ENCODE data around the gene TRIO. TPM values are rescaled to one million over a fixed set of nuclear protein-coding genes. Genes with fewer than 3 reads are reported as not detected.

TRIO gene
- total RNA-seq, 1 donor from 2014 or later: 145 TPM

DNA sequence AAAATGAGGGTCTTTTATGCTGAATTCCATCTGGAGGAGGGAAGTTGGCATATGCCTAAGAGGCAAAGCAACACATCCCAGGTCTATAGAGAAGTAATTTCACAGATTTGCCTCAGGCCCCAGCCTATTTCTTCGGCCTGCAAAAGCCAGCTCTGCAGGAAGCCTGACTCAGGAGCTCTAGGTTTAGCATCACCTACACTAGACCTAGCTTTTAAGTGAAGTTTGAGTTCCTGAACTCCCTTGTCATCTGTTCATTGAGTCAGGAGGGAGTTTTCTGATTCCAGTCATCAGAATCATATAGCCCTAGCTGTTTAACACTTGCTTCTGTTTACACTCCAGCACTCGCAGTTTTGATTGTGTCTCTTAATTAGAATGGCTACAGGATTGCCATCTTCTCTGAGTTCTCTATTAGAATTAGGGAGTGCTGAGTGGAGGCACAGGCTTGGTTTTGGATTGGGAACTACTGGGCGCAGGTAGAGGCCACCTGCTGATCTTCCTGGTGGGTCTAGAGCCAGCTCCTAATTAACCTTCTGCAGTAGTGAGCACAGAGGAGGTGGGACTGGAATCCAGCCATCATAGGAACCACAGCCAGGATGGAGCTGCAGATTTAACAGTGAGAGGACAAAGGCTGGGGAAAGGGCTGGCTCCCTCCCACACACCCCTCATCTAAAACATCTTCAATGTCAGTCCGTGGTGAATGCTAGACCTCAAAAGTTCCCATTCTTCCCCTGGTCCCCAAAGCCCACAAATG is 179.5 kb downstream of the TRIO start:
- no peak for DNase-seq (ENCODE audit: low spot score)

DNA sequence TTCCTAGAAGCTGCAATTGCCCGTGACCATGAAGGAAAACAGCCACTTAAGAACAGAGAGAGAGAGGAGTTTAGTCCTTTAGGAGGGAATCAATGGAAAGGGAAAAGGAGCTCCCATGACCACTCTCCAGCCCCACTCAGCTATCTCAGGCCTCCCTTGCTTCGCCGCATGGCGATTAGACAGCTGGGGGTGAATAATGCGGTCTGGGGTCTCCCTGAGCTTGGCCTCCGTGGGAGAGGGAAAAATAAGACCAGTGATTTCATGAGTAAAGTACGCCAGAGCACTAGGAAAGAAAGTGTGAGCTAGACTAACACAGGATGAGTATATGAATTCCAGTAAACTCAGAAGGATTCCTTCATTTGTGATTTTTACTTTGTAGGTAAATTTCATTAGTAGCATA is 180.3 kb downstream of the TRIO start:
- no peak for DNase-seq (ENCODE audit: low spot score)

DNA sequence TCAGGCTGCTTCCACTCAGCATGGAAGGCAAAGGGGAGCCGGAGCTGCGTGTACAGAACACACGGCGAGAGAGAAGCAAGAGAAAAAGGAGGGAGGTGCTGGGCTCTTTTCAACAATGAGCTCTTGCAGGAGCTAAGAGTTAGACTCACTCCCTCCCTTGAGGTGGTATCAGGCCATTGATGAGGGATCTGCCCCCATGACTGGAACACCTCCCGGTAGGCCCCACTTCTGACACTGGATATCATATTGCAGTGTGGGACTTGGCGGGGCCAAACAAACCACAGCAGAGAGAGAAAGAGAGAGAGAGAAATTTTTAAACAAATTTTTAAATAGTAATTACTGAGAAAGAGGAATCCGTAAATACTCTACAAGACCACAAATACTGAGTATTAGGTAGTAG is 182.2 kb downstream of the TRIO start:
- DNase-seq (ENCODE audit: low spot score): no peak

DNA sequence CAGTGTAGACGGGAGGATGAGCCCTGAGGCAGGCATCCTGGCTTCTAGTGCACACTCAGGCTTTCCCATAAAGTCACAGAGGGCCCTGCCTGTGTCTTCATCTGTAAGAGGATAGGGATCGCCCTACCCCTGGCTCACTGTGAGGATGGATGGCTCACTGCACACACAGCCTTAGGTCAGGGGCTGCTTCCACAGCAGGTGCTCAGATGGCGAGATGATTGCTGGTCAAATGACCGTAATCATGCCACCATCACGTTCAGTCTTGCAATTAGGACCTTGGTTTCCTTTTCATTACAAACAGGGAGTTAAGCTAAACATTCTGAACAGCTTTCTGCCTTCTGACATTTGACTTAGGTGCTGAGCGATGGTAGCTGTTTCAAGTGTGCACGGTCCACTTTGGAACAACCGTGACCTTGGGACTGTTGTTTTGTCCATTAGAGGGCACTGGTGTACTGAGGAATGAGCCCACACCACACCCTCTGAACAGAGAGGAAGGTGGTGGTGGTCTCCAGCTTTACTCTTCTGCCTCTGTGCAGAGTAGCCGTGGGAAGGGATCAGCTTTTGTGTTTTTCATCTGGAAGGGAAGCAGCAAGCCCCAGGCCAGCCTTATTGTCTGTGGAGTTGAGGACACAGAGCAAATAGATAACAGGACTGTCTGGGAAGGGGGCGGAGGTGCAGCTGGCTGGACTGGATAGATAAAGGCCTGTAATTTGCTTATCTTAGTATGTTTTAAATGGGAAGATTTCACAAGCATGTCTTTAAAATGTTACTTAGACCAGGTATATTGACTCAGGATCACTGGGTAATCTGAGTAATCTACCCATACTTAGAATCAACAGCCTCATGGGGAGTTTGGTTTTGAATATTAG is 183.1 kb downstream of the TRIO start:
- DNase-seq (ENCODE audit: low spot score): no peak

DNA sequence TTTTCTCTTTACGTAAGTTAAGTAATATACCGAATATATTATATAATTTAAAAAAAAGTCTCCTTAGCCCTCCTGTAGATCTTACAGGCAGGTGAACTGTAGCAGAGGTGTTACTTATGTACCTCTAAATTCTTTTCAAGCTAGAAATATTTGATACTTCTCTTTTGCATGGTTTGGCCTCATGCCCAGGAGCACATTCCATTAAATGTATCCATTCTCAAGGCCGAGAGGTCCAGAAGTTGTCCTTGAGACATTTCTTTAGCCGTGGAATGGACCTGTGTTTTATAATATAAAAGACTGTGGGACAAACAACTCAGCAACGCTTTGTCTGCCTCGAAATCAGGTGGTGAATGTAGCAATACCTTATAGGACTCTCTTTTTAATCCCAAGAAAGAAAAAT is 184.5 kb downstream of the TRIO start:
- no peak for DNase-seq (ENCODE audit: low spot score)

DNA sequence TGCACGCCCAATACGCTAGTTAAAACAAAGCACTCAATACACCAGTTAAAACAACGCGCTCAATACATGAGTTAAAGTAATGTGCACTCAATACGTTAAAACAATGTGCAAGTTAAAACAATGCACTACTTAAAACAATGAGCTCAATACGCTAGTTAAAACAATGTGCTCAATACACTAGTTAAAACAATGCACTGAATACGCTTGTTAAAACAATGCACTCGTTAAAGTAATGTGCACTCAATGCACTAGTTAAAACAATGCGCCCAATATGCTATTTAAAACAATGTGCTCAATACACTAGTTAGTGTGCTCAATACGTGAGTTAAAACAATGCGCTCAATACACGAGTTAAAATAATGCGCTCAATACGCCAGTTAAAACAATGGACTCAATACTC is 185.0 kb downstream of the TRIO start:
- no peak for DNase-seq (ENCODE audit: low spot score)

DNA sequence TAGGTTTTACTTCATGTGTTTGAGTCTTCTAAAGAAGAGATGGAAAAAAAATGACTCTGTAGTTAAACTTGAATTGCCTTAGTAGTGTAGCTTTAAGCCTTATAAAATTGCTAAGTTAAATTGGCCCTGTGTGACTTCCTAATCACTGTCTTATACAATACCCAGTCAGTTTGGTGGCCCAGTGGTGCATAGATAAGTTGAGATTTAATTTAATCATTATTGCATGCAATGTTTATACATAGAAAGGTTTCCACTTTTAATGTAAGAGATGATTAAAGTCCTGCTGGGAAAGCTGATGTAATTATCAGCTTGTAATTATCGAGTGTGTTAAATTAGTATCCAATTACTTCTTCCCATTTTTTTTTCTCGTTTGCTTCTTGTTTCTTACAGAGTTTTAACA is 187.1 kb downstream of the TRIO start:
- no peak for DNase-seq (ENCODE audit: low spot score)

DNA sequence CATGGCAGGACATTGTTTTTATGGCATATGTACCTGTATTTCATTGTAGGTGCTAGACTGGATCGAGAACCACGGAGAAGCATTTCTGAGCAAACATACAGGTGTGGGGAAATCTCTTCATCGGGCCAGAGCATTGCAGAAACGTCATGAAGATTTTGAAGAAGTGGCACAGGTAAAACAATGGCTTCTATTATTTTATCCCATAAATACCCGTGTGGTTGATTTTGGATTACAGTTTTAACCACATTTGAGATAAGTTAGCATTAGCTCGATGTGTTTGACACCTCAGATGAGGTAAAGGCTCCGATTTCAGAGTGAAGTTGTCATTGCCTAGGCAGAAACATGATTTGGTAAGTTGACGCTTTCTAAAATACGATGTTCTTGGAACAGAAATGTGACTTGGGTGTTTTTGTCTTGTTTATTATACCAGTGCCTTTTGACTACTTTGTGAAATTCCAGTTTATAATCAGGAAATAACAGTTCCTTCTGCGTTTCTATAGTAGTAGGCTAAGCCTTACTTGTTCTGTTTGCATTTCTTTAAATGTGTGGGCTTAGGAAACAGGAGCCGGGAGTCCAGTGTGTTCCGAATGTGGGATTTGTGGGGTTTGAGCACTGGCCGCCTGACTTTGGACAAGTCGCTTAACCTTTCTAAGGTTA is 187.7 kb downstream of the TRIO start:
- no peak for DNase-seq (ENCODE audit: low spot score)

DNA sequence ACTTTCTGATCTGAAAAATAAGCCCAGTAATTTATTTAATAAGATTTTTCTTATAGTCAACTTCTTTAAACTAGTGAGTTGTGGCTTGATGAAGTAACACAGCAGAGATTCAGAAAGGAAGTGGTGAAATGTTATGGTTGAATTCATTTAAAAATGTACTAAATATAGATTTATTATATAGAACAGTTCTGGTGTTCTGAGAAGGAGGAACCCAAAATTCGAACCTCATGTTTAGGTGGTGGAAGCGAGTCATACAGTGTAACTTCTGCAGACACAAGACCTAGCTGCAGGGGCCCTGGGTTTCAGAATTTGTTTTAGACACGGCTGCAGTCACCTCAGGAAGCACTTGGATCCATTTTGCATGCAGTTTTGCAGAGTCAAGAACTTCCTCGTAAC is 188.2 kb downstream of the TRIO start:
- DNase-seq (ENCODE audit: low spot score): no peak

DNA sequence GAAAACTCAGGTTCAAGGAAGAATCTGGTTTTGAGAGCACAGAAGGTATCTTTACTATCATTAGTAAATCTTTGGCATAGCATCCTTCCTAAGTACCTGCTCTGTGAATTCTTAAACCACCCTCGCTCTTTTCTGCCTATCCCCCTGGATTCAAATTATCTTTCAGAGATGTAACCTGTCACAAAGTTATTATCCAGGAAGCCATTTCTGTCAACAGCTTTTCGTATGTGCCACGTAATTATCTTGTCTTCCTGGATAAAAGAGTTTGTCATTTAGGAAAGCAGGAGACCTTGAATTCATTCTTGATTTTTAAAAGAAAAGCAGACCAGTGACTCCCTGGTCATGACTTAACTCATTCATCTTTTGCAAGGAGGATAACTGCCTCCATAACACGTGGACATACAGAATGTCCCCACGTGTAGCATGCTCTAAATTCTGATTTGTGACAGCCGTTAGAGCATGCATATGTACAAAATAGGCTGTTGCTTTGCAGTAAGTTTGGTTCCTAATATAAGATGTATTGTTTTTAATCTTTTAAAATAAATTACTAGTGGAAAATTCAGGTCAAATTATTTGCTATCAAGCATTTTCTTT is 189.0 kb downstream of the TRIO start:
- DNase-seq (ENCODE audit: low spot score): no peak

DNA sequence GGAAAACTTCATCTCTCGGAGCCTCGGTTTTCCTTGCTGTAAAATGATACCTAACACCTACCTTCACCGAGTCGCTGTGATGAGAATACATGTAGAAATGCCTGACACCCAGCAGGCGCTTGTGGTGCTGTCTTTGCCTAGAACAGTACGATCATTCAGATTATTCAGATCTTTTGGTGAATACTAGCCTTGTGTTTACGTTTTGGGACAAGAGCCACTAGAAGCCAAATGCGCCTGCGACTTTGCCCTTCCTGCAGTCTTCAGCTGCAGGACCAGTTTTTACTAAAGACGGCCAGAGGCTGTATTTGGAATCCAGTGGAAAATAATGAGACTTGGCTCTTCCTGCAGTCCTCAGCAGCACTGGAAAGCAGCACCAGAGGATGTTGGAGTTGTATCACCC is 189.6 kb downstream of the TRIO start:
- no peak for DNase-seq (ENCODE audit: low spot score)

DNA sequence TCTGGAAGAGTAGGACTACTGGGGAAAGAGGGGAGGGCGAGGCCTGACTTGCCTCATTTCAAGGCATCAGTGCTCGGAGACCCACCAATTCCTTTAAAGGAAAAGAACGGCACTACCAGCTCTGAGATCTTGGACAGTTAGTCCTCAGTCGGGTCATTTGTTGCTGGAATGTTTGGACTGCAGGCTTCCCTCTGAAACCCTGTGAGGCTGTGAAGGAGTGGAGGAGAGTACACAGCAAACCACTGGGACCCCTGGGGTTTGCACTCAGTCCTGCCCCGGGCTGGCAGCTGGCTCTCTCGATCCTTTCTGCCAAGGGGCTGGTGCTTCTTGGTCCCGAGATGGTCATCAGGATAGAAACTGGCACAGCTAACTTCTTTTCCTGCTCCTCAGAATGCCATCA is 194.5 kb downstream of the TRIO start:
- no peak for DNase-seq (ENCODE audit: low spot score)

DNA sequence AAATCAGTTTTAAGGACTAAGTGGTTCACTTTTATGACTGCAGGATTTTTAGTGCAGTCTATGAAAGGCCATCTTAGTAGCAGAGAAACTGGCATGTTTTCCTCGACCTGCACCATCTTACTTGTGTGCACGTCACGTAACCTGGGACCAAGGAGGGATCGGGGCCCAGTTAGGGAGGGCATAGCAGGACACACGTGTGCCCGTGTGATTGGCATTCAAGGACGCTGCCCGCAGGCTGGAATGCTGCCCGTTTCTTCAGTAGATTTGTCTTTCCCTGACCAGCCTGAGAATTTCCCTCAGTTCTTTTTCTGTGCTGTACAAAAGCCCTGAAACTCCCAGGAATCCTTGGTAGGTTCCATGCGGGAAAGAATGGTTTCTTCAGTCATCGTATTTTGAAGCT is 196.3 kb downstream of the TRIO start:
- DNase-seq (ENCODE audit: low spot score): no peak

DNA sequence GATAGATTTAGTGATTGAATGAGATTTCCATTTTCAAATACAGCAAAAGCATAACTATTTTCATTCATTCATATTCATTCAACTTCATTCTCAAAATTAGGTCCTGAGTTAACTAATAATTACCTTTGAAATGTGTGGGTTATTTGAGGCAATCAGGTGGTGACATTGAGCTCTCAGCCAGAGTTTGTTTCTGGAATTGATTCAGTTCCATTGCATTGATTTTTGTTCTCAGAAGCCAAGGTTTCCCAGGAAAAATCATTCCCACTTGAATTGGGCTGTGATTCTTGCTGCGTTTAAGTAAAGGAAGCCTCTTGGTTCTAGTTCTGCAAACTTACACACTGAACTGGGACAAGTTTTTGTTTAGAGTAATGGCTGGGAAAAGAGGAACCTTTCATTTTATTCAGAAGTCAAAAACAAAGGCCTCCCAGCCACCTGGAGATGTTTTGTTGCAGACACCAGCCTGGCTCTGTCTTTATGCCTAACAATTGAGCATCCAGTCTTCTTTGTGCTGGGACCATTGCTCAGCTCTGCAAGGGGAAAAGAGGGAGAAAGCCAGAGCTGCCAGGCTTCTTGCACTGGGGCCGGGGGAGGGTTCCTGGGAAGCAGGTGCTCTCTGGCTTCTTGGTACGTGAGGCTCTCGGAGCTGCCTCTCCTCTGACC is 198.6 kb downstream of the TRIO start:
- DNase-seq (ENCODE audit: low spot score): no peak

DNA sequence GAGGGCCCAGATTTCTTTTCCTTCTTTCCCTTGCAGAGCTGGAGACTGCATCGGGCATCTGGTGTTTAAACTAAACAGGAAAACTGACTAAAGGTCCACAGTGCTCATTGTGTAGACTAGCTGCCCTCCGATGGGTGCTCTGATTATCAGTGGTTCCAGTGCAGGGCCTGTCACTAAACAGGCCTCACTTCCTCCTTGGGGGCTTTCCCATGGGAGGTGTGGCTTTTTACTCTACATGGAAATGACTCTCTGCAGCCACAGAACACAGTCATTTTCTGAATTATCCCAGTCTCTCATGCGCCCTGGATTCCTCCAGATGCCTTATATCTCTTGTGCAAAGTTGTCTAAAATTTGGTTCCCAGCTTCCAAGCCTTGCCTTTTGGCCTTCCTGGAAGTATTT is 199.2 kb downstream of the TRIO start:
- DNase-seq (ENCODE audit: low spot score): no peak

DNA sequence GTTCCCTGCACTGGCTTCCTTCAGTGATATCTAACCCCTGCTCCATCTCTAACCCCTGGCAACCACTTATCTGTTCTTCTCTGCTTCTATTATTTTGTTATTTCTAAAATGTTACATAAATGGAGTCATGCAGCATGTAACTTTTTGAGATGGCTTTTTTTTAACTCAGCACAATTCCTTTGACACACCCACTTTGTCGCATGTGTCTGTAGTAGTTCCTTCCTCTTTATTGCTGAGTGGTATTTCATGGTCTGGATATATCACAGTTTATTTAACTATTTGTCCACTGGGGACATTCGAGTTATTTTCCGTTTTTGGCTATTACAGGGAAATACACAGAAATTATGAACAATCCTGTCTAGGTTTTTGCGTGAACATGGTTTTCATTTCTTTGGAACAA is 200.2 kb downstream of the TRIO start:
- no peak for DNase-seq (ENCODE audit: low spot score)

DNA sequence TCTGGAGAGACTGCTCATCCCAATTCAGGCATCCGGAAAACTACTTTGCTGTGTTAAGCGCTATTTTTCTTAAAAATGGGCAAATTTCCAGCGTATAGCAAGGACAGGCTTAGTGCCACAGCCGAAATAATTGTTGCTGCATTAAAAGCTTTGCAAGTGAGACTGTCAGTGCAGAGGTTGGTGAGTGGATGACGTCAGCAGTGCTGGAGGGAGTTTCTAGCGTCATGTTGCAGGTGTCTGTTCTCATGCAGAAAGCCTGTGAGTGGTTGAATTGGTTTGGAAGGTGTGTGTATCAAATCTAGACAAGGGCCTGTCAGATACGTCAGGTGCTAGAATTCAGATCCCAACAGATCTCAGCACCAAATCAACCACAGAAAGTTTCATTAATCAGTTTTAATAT is 204.4 kb downstream of the TRIO start:
- DNase-seq (ENCODE audit: low spot score): no peak

DNA sequence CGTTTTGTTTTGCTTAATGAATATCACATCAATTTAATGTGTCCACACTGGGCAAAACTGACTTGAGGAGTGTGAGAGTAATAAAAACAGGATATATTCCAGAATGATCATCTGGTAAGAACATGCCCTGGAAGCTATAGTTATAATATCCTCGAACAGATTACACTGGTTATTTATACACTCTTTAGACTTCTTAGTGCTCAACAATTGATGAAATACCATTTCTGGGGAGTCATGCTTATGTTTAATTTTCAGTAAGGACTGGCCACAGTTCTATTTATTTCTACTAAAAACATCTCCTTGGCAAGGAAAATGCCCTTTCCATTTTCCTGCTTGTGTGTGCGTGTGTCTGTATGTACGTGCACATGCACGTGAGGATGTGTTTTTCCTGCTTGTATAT is 205.0 kb downstream of the TRIO start:
- no peak for DNase-seq (ENCODE audit: low spot score)

DNA sequence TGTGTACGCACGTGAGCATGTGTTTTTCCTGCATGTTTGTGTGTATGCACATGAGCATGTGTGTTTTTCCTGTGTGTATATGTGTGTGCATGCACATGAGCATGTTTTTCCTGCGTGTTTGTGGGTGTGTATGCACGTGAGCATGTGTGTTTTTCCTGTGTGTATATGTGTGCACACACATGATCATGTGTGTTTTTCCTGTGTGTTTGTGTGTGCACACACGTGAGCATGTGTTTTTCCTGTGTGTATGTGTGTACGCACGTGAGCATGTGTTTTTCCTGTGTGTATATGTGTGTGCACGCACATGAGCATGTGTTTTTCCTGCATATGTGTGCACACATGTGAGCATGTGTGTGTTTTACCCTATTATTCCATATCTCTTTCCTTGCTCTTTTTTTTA is 205.9 kb downstream of the TRIO start:
- no peak for DNase-seq (ENCODE audit: low spot score)

DNA sequence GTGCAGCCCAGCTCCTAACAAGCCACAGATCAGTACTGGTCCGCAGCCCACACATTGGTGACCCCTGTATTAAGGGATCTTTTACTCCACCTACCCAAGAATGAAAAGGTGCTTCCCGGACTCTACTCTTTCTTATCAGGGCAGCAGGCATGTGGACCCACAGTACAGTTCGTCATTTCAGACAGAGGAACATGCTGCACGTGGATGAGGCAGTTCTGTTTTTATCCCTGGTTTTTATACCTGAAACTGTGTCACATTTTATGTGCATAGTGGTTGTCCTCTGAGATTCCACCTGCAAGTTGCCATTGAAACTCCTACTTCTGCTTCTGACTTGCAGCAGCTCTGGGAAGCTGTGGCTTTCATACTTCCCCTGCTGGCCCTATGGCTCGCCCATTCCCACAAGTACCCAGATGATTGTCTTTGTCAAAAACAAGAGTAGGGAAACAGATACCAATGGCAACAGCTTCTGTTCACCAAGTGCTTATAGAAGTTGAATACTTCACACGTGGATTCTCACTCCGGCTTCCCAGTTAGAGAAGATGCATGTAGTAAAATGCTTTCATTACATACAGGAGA is 208.0 kb downstream of the TRIO start:
- no peak for DNase-seq (ENCODE audit: low spot score)

All from mesenteric fat pad (tissue), 1 donor.